Tibial artery (tissue), 4 donors: ENCODE data around the gene PSRC1.

Experiments used
- DNase-seq, 2 donors: peaks; one replicate each; pipeline ENCODE4 v3.0.0-alpha.2; 2019
- H3K27ac ChIP-seq, 2 donors: fragments of 200-600 bp; sonication (generic) in 1 of 2; 1 replicate in 1 of 2; 2 replicates in 1 of 2; pipeline ENCODE4 v1.5.1; 2018 to 2019; ENCODE audit warnings: mild to moderate bottlenecking in 1 of 2
- H3K27me3 ChIP-seq, 2 donors: fragments of 200-600 bp; sonication (generic) in 1 of 2; one replicate each; pipeline versions ENCODE4 v1.5.1 to v1.6.0; 2016 to 2019
- H3K36me3 ChIP-seq, 3 donors: fragments of 200-600 bp; sonication (generic) in 2 of 3; one replicate each; pipeline ENCODE4 v1.5.1; 2016 to 2019; ENCODE audit warnings: mild to moderate bottlenecking in 2 of 3
- H3K4me1 ChIP-seq, 4 donors: fragments of 200-600 bp; sonication (generic) in 2 of 4; 1 replicate in 3 of 4; 2 replicates in 1 of 4; pipeline ENCODE4 v1.5.1; 2016 to 2019
- H3K4me3 ChIP-seq, 2 donors: fragments of 200-600 bp; sonication (generic) in 1 of 2; 1 replicate in 1 of 2; 2 replicates in 1 of 2; pipeline ENCODE4 v1.5.1; 2018 to 2019; ENCODE audit warnings: mild to moderate bottlenecking in 2 of 2
- H3K9me3 ChIP-seq, 3 donors: fragments of 200-600 bp; sonication (generic) in 1 of 3; one replicate each; pipeline ENCODE4 v1.5.1; 2016 to 2019
- intact Hi-C: fragments of 100-400 bp; cut with DNase I; formaldehyde crosslinking; loops from one replicate; pipeline ENCODE4 v1.15.0; 2023; ENCODE audit warnings: low total_unique reads
- TF ChIP-seq, protein P1 (sequence below), 2 experiments: fragments of 200-600 bp in 1 of 2; fragments of 450-650 bp in 1 of 2; IDR thresholded peaks; one replicate each; pipeline ENCODE4 v1.5.1; 2017 to 2019; ENCODE audit warnings: antibody characterized with exemption in 2 of 2, mild to moderate bottlenecking in 1 of 2, moderate library complexity in 1 of 2

PSRC1 gene

DNA sequence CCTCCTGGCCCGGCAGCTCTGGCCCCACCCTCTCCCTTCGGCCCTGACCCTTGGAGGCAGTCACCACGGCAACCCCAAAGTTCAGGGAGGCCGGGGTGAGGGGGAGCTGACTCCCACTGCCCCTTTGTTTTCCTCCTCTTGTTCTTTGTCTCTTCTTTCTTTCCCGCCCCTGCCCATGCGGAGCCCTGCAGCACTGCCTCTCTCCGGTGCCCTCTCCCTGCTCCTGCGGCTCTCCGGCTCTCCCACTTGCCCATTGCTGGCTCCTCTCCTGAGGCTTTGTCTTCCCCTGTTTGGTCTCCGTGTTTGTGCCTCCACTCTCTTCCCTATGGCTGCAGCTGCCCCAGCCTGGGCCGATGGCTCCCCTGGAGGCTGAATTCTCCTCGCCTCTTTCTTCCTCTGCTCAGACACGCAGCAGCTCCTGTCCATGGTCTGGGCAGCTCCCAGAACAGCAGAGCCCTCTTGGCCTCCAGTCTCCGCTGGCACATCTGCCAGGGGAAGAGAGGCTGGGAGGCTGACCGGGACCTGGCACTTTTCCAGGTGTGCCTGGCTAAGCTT, 27.8 kb downstream of the PSRC1 start:
- Histone ChIP-seq H3K4me3 (no peak overlapping the region), H3K9me3 (no peaks in the 10 kb centered on the region), H3K4me1 (peaks cover 0 to 34% (median 24%) of the 10 kb centered on the region in 4 donors), H3K27me3 (no peaks in the 10 kb centered on the region), H3K36me3 (peaks cover 0 to 13% (median 9%) of the 10 kb centered on the region in 3 donors), H3K27ac (no peak overlapping the region)
- no peak for DNase-seq
- TF ChIP-seq, protein P1, sequence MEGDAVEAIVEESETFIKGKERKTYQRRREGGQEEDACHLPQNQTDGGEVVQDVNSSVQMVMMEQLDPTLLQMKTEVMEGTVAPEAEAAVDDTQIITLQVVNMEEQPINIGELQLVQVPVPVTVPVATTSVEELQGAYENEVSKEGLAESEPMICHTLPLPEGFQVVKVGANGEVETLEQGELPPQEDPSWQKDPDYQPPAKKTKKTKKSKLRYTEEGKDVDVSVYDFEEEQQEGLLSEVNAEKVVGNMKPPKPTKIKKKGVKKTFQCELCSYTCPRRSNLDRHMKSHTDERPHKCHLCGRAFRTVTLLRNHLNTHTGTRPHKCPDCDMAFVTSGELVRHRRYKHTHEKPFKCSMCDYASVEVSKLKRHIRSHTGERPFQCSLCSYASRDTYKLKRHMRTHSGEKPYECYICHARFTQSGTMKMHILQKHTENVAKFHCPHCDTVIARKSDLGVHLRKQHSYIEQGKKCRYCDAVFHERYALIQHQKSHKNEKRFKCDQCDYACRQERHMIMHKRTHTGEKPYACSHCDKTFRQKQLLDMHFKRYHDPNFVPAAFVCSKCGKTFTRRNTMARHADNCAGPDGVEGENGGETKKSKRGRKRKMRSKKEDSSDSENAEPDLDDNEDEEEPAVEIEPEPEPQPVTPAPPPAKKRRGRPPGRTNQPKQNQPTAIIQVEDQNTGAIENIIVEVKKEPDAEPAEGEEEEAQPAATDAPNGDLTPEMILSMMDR (IDR thresholded peaks at IDR 0.05), result no peak
- intact Hi-C loops, result no loop called here

DNA sequence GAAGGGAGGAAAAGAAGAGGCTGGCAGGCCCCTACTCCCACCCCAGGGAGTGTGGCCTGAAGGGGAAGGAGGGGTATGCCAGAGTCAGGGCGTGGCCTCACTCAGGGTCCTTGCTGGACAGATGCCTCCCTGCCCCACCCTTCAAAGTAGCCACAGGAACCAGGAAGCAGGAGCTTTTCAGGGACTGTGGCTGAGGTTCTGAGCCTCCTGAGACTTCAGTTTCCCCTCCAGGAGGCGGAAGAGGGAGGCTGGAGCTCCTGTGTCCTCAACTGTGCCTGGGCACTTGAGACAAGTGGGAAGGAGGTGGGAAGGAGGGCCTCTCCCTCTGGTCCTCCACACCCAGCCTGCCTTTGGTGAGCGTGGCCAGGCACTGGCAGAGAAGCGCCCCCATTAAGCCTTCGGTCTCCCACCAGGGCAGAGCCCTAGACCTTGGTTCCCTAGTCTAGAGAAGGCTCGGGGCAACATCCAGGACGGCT, 28.3 kb downstream of the PSRC1 start:
- Histone ChIP-seq H3K4me3 (no peak overlapping the region), H3K9me3 (no peaks in the 10 kb centered on the region), H3K27ac (peak overlapping the region; percentile 78 to 79), H3K4me1 (peaks cover 0 to 39% (median 27%) of the 10 kb centered on the region in 4 donors), H3K36me3 (peaks cover 0 to 13% (median 9%) of the 10 kb centered on the region in 3 donors), H3K27me3 (no peaks in the 10 kb centered on the region)
- TF ChIP-seq, protein P1 (IDR thresholded peaks at IDR 0.05), result no peak
- intact Hi-C loops, result no loop called here
- DNase-seq, result no peak

DNA sequence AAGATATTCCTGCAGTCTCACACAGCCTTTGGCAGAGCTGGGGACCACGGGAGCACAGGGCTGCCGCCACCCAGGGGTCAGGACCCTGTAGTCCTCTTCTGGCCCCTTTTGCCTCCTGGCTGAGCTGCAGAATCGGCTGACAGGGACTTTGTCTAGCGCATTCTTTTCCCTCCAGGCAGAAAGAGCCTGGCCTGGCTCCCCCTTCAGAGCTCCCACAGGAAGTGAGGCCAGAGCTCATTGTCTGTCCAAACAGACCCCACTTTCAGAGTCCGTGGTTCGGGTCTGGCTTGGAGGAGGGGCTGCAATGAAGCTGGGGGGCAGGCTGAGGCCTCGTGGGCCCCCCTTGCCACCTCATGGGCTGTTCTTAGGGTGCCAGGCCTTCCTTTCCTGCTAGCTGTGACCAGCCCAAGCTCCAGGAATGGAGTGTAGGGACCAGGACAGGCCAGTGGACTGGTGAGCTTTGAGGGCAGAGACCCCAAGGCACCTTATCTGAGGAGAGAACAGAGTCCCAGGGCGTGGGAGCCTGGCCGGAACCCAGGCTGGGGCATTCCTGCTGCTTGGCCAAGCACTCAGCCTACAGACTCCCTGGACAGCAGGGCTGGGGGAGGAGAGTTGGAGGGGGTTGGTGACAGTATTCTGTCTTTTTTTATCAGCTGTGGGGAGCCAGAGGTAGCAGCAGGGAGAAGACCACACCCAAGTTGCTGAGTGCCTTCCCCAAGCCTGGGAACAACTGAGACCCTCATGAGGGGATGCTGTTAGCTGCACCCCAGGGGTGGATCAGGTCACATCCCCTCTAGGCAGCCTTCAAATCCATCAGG, 28.9 kb downstream of the PSRC1 start:
- intact Hi-C loops, result no loop called here
- no peak for DNase-seq
- Histone ChIP-seq H3K27me3 (no peaks in the 10 kb centered on the region), H3K4me3 (peak overlapping the region; percentile 12 to 16), H3K4me1 (peaks cover 0 to 42% (median 30%) of the 10 kb centered on the region in 4 donors), H3K27ac (peak overlapping the region; percentile 78 to 79), H3K36me3 (peaks cover 0 to 8% (median 7%) of the 10 kb centered on the region in 3 donors), H3K9me3 (no peaks in the 10 kb centered on the region)
- TF ChIP-seq, protein P1 (IDR thresholded peaks at IDR 0.05), result no peak

DNA sequence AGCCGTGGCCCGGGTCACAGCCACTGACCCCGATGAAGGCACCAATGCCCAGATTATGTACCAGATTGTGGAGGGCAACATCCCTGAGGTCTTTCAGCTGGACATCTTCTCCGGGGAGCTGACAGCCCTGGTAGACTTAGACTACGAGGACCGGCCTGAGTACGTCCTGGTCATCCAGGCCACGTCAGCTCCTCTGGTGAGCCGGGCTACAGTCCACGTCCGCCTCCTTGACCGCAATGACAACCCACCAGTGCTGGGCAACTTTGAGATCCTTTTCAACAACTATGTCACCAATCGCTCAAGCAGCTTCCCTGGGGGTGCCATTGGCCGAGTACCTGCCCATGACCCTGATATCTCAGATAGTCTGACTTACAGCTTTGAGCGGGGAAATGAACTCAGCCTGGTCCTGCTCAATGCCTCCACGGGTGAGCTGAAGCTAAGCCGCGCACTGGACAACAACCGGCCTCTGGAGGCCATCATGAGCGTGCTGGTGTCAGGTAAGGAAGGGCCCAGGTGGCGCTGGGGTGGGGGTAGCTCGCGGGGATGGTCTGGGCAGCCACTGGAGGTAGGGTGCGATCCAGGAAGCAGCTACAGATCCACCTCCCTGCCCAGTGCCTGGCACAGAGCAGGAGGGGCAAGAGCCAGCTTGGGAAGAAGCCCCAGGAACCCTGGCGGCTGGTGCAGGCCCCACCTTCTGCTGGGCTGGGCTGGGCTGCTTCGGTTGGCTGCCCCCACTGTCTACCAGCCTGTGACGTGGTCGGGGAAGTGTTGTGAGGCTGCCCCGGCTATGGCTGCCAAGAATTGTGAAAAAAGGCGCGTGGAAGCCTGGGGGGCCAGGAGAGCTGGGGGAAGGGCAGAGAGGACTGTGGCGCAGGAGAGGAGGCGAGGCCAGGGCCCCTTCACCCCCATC, 29.8 kb downstream of the PSRC1 start:
- DNase-seq, result peak in 1 of 2 donors; percentile 89
- intact Hi-C loops, result no loop called here

More for the DNA sequence above, 29.8 kb downstream of the PSRC1 start:
- no peaks in the 10 kb centered on the region for H3K36me3 ChIP-seq
- H3K9me3 ChIP-seq, result no peaks in the 10 kb centered on the region
- H3K4me3 ChIP-seq, result peak overlapping the region; percentile 12 to 16
- TF ChIP-seq, protein P1 (IDR thresholded peaks at IDR 0.05), result no peak
- H3K4me1 ChIP-seq, result peaks cover 0 to 46% (median 33%) of the 10 kb centered on the region in 4 donors
- no peaks in the 10 kb centered on the region for H3K27me3 ChIP-seq
- peak overlapping the region; percentile 78 to 79 for H3K27ac ChIP-seq
